Endothelial cell of umbilical vein (primary cell): ENCODE measurements around the gene PRKAG1. TPM values are rescaled to one million over a fixed set of nuclear protein-coding genes. Genes with fewer than 3 reads are reported as not detected.
A peak's percentile ranks its signal among the peaks of the same experiment; 100 is the strongest.

Experiments used
- BruUV-seq: library from RNA; stranded (reverse); fragments of 400-500 nt; replicated peaks from 2 replicates; lab custom pipeline; 2021; lab: Mats Ljungman, UMichigan
- CTCF ChIA-PET: fragments of 300-600, 350-600 bp; sonication (Branson Sonifier 250); formaldehyde crosslinking; loops from one replicate; lab custom pipeline; 2021; ENCODE audit warnings: antibody characterized with exemption, inconsistent platforms; lab: Charles Lee
- POLR2A ChIA-PET: fragments of 300-600, 350-600 bp; sonication (Branson Sonifier 250); formaldehyde crosslinking; loops from one replicate; lab custom pipeline; 2021; ENCODE audit warnings: antibody characterized with exemption, inconsistent platforms; lab: Charles Lee
- DNase-seq: peaks from one replicate; pipeline ENCODE4 v3.0.0-alpha.2; 2011; ENCODE audit warnings: low read depth, low spot score
- FAIRE-seq: peaks from 2 replicates; lab custom pipeline; 2011; peaks lifted over from hg19 to GRCh38; lab: Jason Lieb, UNC
- H2AFZ ChIP-seq: 2 replicates; pipeline ENCODE4 v1.6.0; 2012; ENCODE audit warnings: low read depth, low read length, control low read depth, inconsistent platforms
- H3K27ac ChIP-seq: 2 replicates; pipeline ENCODE4 v1.5.1; 2011; ENCODE audit warnings: low read depth, mild to moderate bottlenecking, control low read depth, low read length, moderate library complexity; ENCODE audit not compliant: insufficient read depth
- H3K27me3 ChIP-seq, 2 experiments: 2 replicates each; pipeline versions ENCODE4 v1.6.0 to v1.6.1; 2011; ENCODE audit warnings: low read length in 2 of 2, mixed read lengths in 1 of 2; ENCODE audit not compliant: control insufficient read depth in 2 of 2, insufficient read depth in 2 of 2
- H3K36me3 ChIP-seq, 2 experiments: 2 replicates in 1 of 2; 3 replicates in 1 of 2; pipeline ENCODE4 v1.5.1; 2011; ENCODE audit warnings: low read length in 2 of 2, mild to moderate bottlenecking in 1 of 2, moderate library complexity in 1 of 2; ENCODE audit not compliant: control insufficient read depth in 2 of 2, insufficient read depth in 2 of 2; ENCODE audit errors: extremely low read depth in 1 of 2
- H3K4me1 ChIP-seq: 3 replicates; pipeline ENCODE4 v1.5.1; 2011; ENCODE audit warnings: mild to moderate bottlenecking, low read length; ENCODE audit not compliant: control insufficient read depth, insufficient read depth; ENCODE audit errors: extremely low read depth
- H3K4me2 ChIP-seq: 2 replicates; pipeline ENCODE4 v1.6.1; 2011; ENCODE audit warnings: low read length, control low read depth, mixed read lengths; ENCODE audit not compliant: insufficient read depth
- H3K4me3 ChIP-seq, 3 experiments: fragments of 200-600 bp in 1 of 3; sonication (generic), shearing (Covaris generic) in 1 of 3; replicated peaks in 1 of 3; 2 replicates each; pipeline ENCODE4 v1.5.1; 2011 to 2016; ENCODE audit warnings: control low read depth in 3 of 3, low read length in 3 of 3, mild to moderate bottlenecking in 2 of 3, inconsistent platforms in 1 of 3, low read depth in 1 of 3, moderate library complexity in 1 of 3; ENCODE audit not compliant: insufficient read depth in 1 of 3
- H3K79me2 ChIP-seq: 2 replicates; pipeline ENCODE4 v1.6.0; 2012; ENCODE audit warnings: low read length, inconsistent platforms; ENCODE audit not compliant: control insufficient read depth, insufficient read depth
- H3K9ac ChIP-seq: replicated peaks from 2 replicates; pipeline ENCODE3; 2011; ENCODE audit warnings: low read length, control low read depth; ENCODE audit not compliant: insufficient read depth; ENCODE audit errors: extremely low read depth
- H3K9me1 ChIP-seq: replicated peaks from 3 replicates; pipeline ENCODE4 v1.6.0; 2011; ENCODE audit warnings: mild to moderate bottlenecking, low read length; ENCODE audit not compliant: control insufficient read depth, insufficient read depth; ENCODE audit errors: extremely low read depth
- H3K9me3 ChIP-seq: replicated peaks from 2 replicates; pipeline ENCODE4 v1.5.1; 2012; ENCODE audit warnings: low read length, inconsistent platforms; ENCODE audit not compliant: control insufficient read depth, insufficient read depth
- H4K20me1 ChIP-seq: replicated peaks from 2 replicates; pipeline ENCODE3; 2011; ENCODE audit warnings: mild to moderate bottlenecking, low read length; ENCODE audit not compliant: control insufficient read depth, insufficient read depth; ENCODE audit errors: extremely low read depth
- CTCF ChIP-seq, 2 donors: IDR thresholded peaks; 1 replicate in 1 of 2; 2 replicates in 1 of 2; pipeline ENCODE4 v1.5.1; 2011; ENCODE audit warnings: low read length in 2 of 2, mild to moderate bottlenecking in 2 of 2, moderate library complexity in 2 of 2, control low read depth in 1 of 2, inconsistent platforms in 1 of 2, low read depth in 1 of 2; ENCODE audit not compliant: insufficient read depth in 1 of 2; ENCODE audit errors: extremely low read depth in 1 of 2
- EZH2 ChIP-seq: IDR thresholded peaks from 2 replicates; pipeline ENCODE4 v1.6.1; 2012; ENCODE audit warnings: borderline replicate concordance, low read depth, mild to moderate bottlenecking, moderate library complexity, low read length, inconsistent platforms; ENCODE audit not compliant: severe bottlenecking
- FOS ChIP-seq: IDR thresholded peaks from 2 replicates; pipeline ENCODE4 v1.6.1; 2011; ENCODE audit warnings: mild to moderate bottlenecking, low read length, moderate library complexity, borderline replicate concordance; ENCODE audit not compliant: insufficient read depth
- GATA2 ChIP-seq: IDR thresholded peaks from 2 replicates; pipeline ENCODE4 v1.7.0; 2011; ENCODE audit warnings: low read depth, mild to moderate bottlenecking, moderate library complexity, mixed read lengths, low read length; ENCODE audit not compliant: insufficient read length, insufficient read depth
- JUN ChIP-seq: IDR thresholded peaks from 2 replicates; pipeline ENCODE4 v1.6.1; 2011; ENCODE audit warnings: borderline replicate concordance, low read depth; ENCODE audit not compliant: insufficient read length, insufficient read depth
- MAX ChIP-seq: IDR thresholded peaks from 2 replicates; pipeline ENCODE4 v1.6.1; 2011; ENCODE audit not compliant: insufficient read depth, insufficient read length
- MYC ChIP-seq: IDR thresholded peaks from one replicate; pipeline ENCODE4 v1.6.1; 2011; ENCODE audit warnings: mild to moderate bottlenecking, low read depth, low read length
- POLR2A ChIP-seq: IDR thresholded peaks from 2 replicates; pipeline ENCODE4 v1.6.1; 2012; ENCODE audit warnings: low read depth, mild to moderate bottlenecking, control low read depth, low read length
- POLR2AphosphoS5 ChIP-seq: IDR thresholded peaks from 2 replicates; pipeline ENCODE4 v1.6.1; 2012; ENCODE audit warnings: low read depth, mild to moderate bottlenecking, control low read depth, low read length, moderate library complexity; ENCODE audit not compliant: insufficient read depth
- dilution Hi-C: fragments of 300-500 bp; cut with MboI; formaldehyde crosslinking; loops from one replicate; pipeline ENCODE4 v1.15.0; 2019; ENCODE audit warnings: low sequenced_read_pairs; ENCODE audit not compliant: extremely low pct_ligation_motif_present
- intact Hi-C: fragments of 100-400 bp; cut with micrococcal nuclease; formaldehyde crosslinking; loops from one replicate; pipeline ENCODE4 v1.10.0; 2022
- polyA plus RNA-seq, 4 experiments: library from polyadenylated mRNA; depleted of rRNA in 3 of 4; stranded (reverse) in 3 of 4; unstranded in 1 of 4; fragments of >200 nt; gene quantifications; 2 replicates each; pipeline versions ENCODE4 v1.2.1 to v1.2.3, GENCODE V29; 2011 to 2012; ENCODE audit warnings: missing spikeins in 1 of 4
- total RNA-seq: library from RNA; stranded (reverse); gene quantifications from 2 replicates; pipeline ENCODE4 v1.2.3, GENCODE V29; 2021

Gene PRKAG1
- total and polyA plus RNA-seq, 2 donors (not counting 3 experiments of a cell fraction or from before 2014, with no cell fraction given), result 52.1 to 54.9 TPM

GRCh38 chr12:49058366-49059044, 39.9 kb upstream of the PRKAG1 start:
- Histone ChIP-seq H3K4me3 (peak overlapping the region; percentile 73 to 97 (median 77)), H3K9ac (peak overlapping the region; percentile 97), H4K20me1 (peaks cover 7% of the 10 kb centered on the region), H3K36me3 (peaks cover 14 to 17% of the 10 kb centered on the region in 2 experiments), H3K27ac (no peak overlapping the region), H3K9me3 (no peaks in the 10 kb centered on the region), H2AFZ (no peak overlapping the region), H3K79me2 (peaks cover 74% of the 10 kb centered on the region), H3K4me2 (peak overlapping the region; percentile 96), H3K4me1 (peaks cover 39% of the 10 kb centered on the region), H3K9me1 (no peaks in the 10 kb centered on the region), H3K27me3 (no peaks in the 10 kb centered on the region)
- no peak for DNase-seq
- ChIA-PET CTCF (interaction anchor here (0.8 to 3.1 kb wide), 7 partner anchors 10 to 62 kb away, joined by 3 to 10 read pairs (median 5); partner anchors contain the start of gene LMBR1L), POLR2A (interaction anchor here (0.8 to 2.2 kb wide), 3 partner anchors 11 to 73 kb away, joined by 3 to 6 read pairs (median 4); partner anchors contain the start of genes RHEBL1 and TUBA1B)
- intact Hi-C loops (no loop called here), dilution Hi-C loops (no loop called here)
- TF ChIP-seq MYC (no peak), JUN (no peak), POLR2AphosphoS5 (no peak), POLR2A (no peak), CTCF (IDR thresholded peaks at IDR 0.05; ENCODE audit: extremely low read depth in 1 of 2, insufficient read depth in 1 of 2, low read depth in 1 of 2, low read length in 2 of 2) (no peak), MAX (no peak), FOS (no peak), EZH2 (no peak), GATA2 (no peak)
- no TSS peak for BruUV-seq
- FAIRE-seq, result no peak
